IMR-90 (cell line): ENCODE results near the gene UNK. TPM values are rescaled to one million over a fixed set of nuclear protein-coding genes. Genes with fewer than 3 reads are reported as not detected.

Experiments
- ATAC-seq: fragments of 200-7000 bp; cut with Tn5 transposase; 2 replicates; pipeline ENCODE4 v1.9.1; 2020; ENCODE audit warnings: low read depth, mild to moderate bottlenecking, moderate library complexity
- BruUV-seq: library from RNA; stranded (reverse); fragments of 400-500 nt; replicated peaks from 2 replicates; lab custom pipeline; 2021; lab: Mats Ljungman, UMichigan
- CTCF ChIA-PET: fragments of 300-600 bp; formaldehyde crosslinking; extraction: SDS; loops from one replicate; lab custom pipeline; 2021; ENCODE audit warnings: antibody characterized with exemption; lab: Yijun Ruan, JAX
- POLR2A ChIA-PET: fragments of 300-600 bp; sonication (Branson Sonifier 250); formaldehyde crosslinking; loops from one replicate; lab custom pipeline; 2022; ENCODE audit warnings: antibody characterized with exemption; ENCODE audit not compliant: unreplicated experiment; lab: Charles Lee
- DNase-seq: peaks from one replicate; pipeline ENCODE4 v3.0.0; 2013
- H2AFZ ChIP-seq: replicated peaks from 2 replicates; pipeline ENCODE3; 2013; ENCODE audit warnings: low read length, mild to moderate bottlenecking; ENCODE audit not compliant: poor library complexity
- H2AK5ac ChIP-seq: 2 replicates; pipeline ENCODE4 v1.6.1; 2013; ENCODE audit warnings: low read depth, low read length, inconsistent platforms
- H2AK9ac ChIP-seq: replicated peaks from 2 replicates; pipeline ENCODE3; 2013; ENCODE audit warnings: mild to moderate bottlenecking, low read depth, low read length, moderate library complexity; ENCODE audit not compliant: poor library complexity
- H2BK120ac ChIP-seq: 2 replicates; pipeline ENCODE4 v1.6.1; 2013; ENCODE audit warnings: low read depth, low read length, inconsistent platforms
- H2BK15ac ChIP-seq: 3 replicates; pipeline ENCODE4 v1.6.1; 2013; ENCODE audit warnings: low read depth, low read length, inconsistent platforms
- H2BK20ac ChIP-seq: 2 replicates; pipeline ENCODE4 v1.6.1; 2013; ENCODE audit warnings: low read depth, mild to moderate bottlenecking, inconsistent platforms, low read length, moderate library complexity
- H2BK5ac ChIP-seq: 2 replicates; pipeline ENCODE4 v1.6.1; 2013; ENCODE audit warnings: mild to moderate bottlenecking, low read depth, low read length, inconsistent platforms; ENCODE audit not compliant: poor library complexity, severe bottlenecking
- H3K14ac ChIP-seq: replicated peaks from 2 replicates; pipeline ENCODE4 v1.6.1; 2013; ENCODE audit warnings: low read depth, low read length, inconsistent platforms
- H3K18ac ChIP-seq: 2 replicates; pipeline ENCODE4 v1.6.1; 2013; ENCODE audit warnings: low read depth, low read length, control low read depth
- H3K23ac ChIP-seq: 2 replicates; pipeline ENCODE4 v1.6.1; 2013; ENCODE audit warnings: low read depth, low read length, inconsistent platforms
- H3K27ac ChIP-seq: 2 replicates; pipeline ENCODE4 v1.5.1; 2013; ENCODE audit warnings: mild to moderate bottlenecking, control low read depth, low read length; ENCODE audit not compliant: insufficient read depth
- H3K27me3 ChIP-seq: 2 replicates; pipeline ENCODE4 v1.6.1; 2013; ENCODE audit warnings: low read length; ENCODE audit not compliant: control insufficient read depth, insufficient read depth
- H3K36me3 ChIP-seq: 2 replicates; pipeline ENCODE4 v1.6.1; 2013; ENCODE audit warnings: low read length, mixed read lengths; ENCODE audit not compliant: control insufficient read depth, insufficient read depth
- H3K4ac ChIP-seq: 2 replicates; pipeline ENCODE4 v1.6.1; 2013; ENCODE audit warnings: low read depth, low read length, inconsistent platforms
- H3K4me1 ChIP-seq: 2 replicates; pipeline ENCODE4 v1.6.1; 2013; ENCODE audit warnings: low read length, mixed read lengths; ENCODE audit not compliant: control insufficient read depth, insufficient read depth
- H3K4me2 ChIP-seq: 2 replicates; pipeline ENCODE4 v1.6.1; 2013; ENCODE audit warnings: low read depth, mild to moderate bottlenecking, control low read depth, low read length, moderate library complexity
- H3K4me3 ChIP-seq: 2 replicates; pipeline ENCODE4 v1.5.1; 2013; ENCODE audit warnings: low read depth, mild to moderate bottlenecking, control low read depth, low read length, moderate library complexity; ENCODE audit not compliant: insufficient read depth
- H3K56ac ChIP-seq: 2 replicates; pipeline ENCODE4 v1.6.1; 2013; ENCODE audit warnings: low read length, inconsistent platforms; ENCODE audit not compliant: insufficient read depth; ENCODE audit errors: extremely low read depth
- H3K79me1 ChIP-seq, 2 experiments: 2 replicates each; pipeline ENCODE4 v1.6.1; 2013; ENCODE audit warnings: low read length in 2 of 2, inconsistent platforms in 1 of 2, low read depth in 1 of 2
- H3K9ac ChIP-seq: 2 replicates; pipeline ENCODE4 v1.6.1; 2013; ENCODE audit warnings: low read depth, low read length, control low read depth
- H3K9me1 ChIP-seq: 2 replicates; pipeline ENCODE4 v1.6.1; 2013; ENCODE audit warnings: low read length, inconsistent platforms; ENCODE audit not compliant: insufficient read depth
- H3K9me3 ChIP-seq: 2 replicates; pipeline ENCODE4 v1.6.1; 2013; ENCODE audit warnings: low read length; ENCODE audit not compliant: control insufficient read depth, insufficient read depth
- H4K20me1 ChIP-seq: 2 replicates; pipeline ENCODE4 v1.6.1; 2013; ENCODE audit warnings: low read length, inconsistent platforms; ENCODE audit not compliant: insufficient read depth
- H4K5ac ChIP-seq: 2 replicates; pipeline ENCODE4 v1.6.1; 2013; ENCODE audit warnings: mild to moderate bottlenecking, low read depth, low read length, control low read depth
- H4K8ac ChIP-seq, 2 experiments: 2 replicates each; pipeline ENCODE4 v1.6.1; 2013; ENCODE audit warnings: low read depth in 2 of 2, low read length in 2 of 2, control low read depth in 1 of 2, inconsistent platforms in 1 of 2
- H4K91ac ChIP-seq: 2 replicates; pipeline ENCODE4 v1.6.1; 2013; ENCODE audit warnings: low read depth, low read length, inconsistent platforms; ENCODE audit not compliant: insufficient read depth
- CHD1 ChIP-seq: IDR thresholded peaks from 2 replicates; pipeline ENCODE4 v1.6.1; 2012; ENCODE audit warnings: low read depth, low read length, improper control_type of control experiment
- POLR2A ChIP-seq: IDR thresholded peaks from 2 replicates; pipeline ENCODE4 v1.6.1; 2012; ENCODE audit warnings: mild to moderate bottlenecking, low read depth, low read length
- RCOR1 ChIP-seq: IDR thresholded peaks from 2 replicates; pipeline ENCODE4 v1.6.1; 2012; ENCODE audit warnings: mild to moderate bottlenecking, low read length, improper control_type of control experiment; ENCODE audit not compliant: insufficient replicate concordance
- WGBS, 2 experiments: methylation state at CpG; one replicate each; pipeline versions ENCODE4 v1.1.5 to v1.1.7; 2013; ENCODE audit warnings: missing lambda C conversion rate in 2 of 2; ENCODE audit not compliant: insufficient read length in 1 of 2; ENCODE audit errors: extremely low coverage in 2 of 2; 5-methylcytosine and 5-hydroxymethylcytosine counted together
- dilution Hi-C: fragments of 300-500 bp; cut with HindIII; formaldehyde crosslinking; loops from one replicate; pipeline ENCODE4 v1.14.3; 2018; ENCODE audit warnings: low sequenced_read_pairs; ENCODE audit not compliant: unreplicated experiment
- in situ Hi-C: fragments of 300-500 bp; cut with MboI; formaldehyde crosslinking; loops from 3 replicates; pipeline ENCODE4 v1.14.3; 2019; ENCODE audit warnings: low sequenced_read_pairs, inconsistent platforms, mixed read lengths
- intact Hi-C: fragments of 100-400 bp; cut with micrococcal nuclease; formaldehyde crosslinking; loops from 2 replicates; pipeline ENCODE4 v1.10.0; 2022
- polyA plus RNA-seq, 3 experiments: library from polyadenylated mRNA; depleted of rRNA; stranded (reverse); fragments of >200 nt; gene quantifications; 2 replicates each; pipeline ENCODE4 v1.2.3, GENCODE V29; 2012; ENCODE audit warnings: low replicate concordance in 1 of 3
- total RNA-seq: library from RNA; depleted of rRNA; stranded (reverse); fragments of >200 nt; gene quantifications from 2 replicates; pipeline ENCODE4 v1.2.3, GENCODE V29; 2012

Gene UNK
- total and polyA plus RNA-seq, 2 of the 4 experiments (the other 2 are of a cell fraction): 15.4 to 17.3 TPM

DNA sequence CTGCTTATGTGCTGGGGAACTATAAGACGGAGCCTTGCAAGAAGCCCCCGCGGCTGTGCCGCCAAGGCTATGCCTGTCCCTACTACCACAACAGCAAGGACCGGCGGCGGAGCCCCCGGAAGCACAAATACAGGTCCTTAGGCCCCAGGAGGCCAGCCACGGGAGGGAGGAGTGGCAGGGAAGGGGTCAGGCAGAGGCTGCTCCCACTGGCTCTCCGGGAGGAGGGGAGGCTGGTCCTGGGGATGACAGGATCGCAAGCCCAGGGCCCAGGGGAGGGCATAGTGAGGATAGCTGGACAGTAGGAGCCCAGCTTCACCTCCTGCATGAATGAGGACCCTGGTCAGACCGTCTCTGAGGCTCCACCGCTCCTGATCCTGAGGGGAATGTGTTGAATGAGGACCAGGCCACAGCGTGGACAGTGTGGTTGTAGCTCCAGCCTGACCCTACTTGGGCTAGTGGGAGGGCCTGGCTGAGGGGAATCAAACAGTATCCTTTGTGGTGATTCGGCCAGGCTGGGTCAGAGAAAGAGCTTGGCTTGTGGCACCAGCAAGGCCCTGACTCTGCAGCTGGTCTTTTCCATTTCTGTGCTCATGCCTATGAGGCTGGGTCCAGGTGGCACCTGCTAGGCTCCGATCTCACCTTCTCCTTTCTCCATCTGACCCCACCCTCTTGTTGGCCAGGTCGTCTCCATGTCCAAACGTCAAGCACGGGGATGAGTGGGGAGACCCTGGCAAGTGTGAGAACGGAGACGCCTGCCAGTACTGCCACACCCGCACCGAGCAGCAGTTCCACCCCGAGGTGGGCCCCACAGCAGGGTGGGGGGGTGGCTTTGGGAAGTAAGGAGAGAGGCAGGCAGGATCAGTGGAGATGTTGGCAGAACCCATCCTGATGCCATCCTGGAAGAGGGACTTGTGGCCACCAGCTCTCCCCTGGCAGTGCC, 28.7 kb downstream of the UNK start:
- Histone ChIP-seq H3K27ac (no peak overlapping the region), H2BK20ac (no peak overlapping the region), H3K14ac (no peak overlapping the region), H3K4ac (no peak overlapping the region), H3K18ac (no peak overlapping the region), H3K9ac (no peak overlapping the region), H2AK9ac (no peak overlapping the region), H3K79me1 (peaks cover 7 to 33% of the 10 kb centered on the region in 2 experiments), H3K27me3 (no peaks in the 10 kb centered on the region), H4K8ac (no peak overlapping the region), H3K56ac (no peak overlapping the region), H4K5ac (no peak overlapping the region), H2BK120ac (no peak overlapping the region), H4K91ac (no peak overlapping the region), H2AFZ (peak overlapping the region; percentile 6), H2BK15ac (no peak overlapping the region), H3K36me3 (peaks cover 59% of the 10 kb centered on the region), H3K4me2 (no peak overlapping the region), H3K23ac (no peak overlapping the region), H2BK5ac (no peak overlapping the region), H3K9me3 (no peaks in the 10 kb centered on the region), H3K9me1 (peaks cover 18% of the 10 kb centered on the region; the same call in 1 of the 2 replicates), H3K4me1 (peaks cover 7% of the 10 kb centered on the region), H3K4me3 (no peak overlapping the region), H4K20me1 (peaks cover 14% of the 10 kb centered on the region; the same call in 1 of the 2 replicates), H2AK5ac (no peak overlapping the region)
- TF ChIP-seq RCOR1 (no peak), CHD1 (no peak), POLR2A (no peak)
- ATAC-seq: no peak
- CTCF ChIA-PET: no interaction called here
- BruUV-seq: no TSS peak
- 91% methylated on average over 4 of the region's 24 CpGs; no CpG with 5 or more reads in 1 of the 2 experiments for WGBS, 2 experiments
- in situ Hi-C loops (no loop called here), dilution Hi-C loops (no loop called here), intact Hi-C loops (no loop called here)
- POLR2A ChIA-PET: interaction anchor here (0.5 to 1.1 kb wide), 2 partner anchors 33 kb away, joined by 3 to 4 read pairs; a partner anchor contains a TSS
- DNase-seq: no peak
